Fibroblast of the aortic adventitia (primary cell): Measurements from ENCODE around the gene TEX264. TPM values are rescaled to one million over a fixed set of nuclear protein-coding genes. Genes with fewer than 3 reads are reported as not detected.
A peak's percentile ranks its signal among the peaks of the same experiment; 100 is the strongest.

Experiments
- DNase-seq: peaks from one replicate; pipeline ENCODE4 v3.0.0-alpha.2; 2010; ENCODE audit warnings: low read depth
- H3K4me3 ChIP-seq: 2 replicates; pipeline ENCODE4 v1.5.1; 2011; ENCODE audit warnings: low read depth, mild to moderate bottlenecking, control low read depth, low read length, moderate library complexity
- CTCF ChIP-seq: IDR thresholded peaks from 2 replicates; pipeline ENCODE4 v1.5.1; 2011; ENCODE audit warnings: mild to moderate bottlenecking, low read length, control low read depth, inconsistent platforms; ENCODE audit not compliant: insufficient read depth
- total RNA-seq: library from RNA; depleted of rRNA; stranded (reverse); fragments of >200 nt; gene quantifications from 2 replicates; pipeline ENCODE4 v1.2.3, GENCODE V29; 2012; ENCODE audit warnings: low replicate concordance

The TEX264 gene
- total RNA-seq, 1 donor: 38.7 TPM

DNA sequence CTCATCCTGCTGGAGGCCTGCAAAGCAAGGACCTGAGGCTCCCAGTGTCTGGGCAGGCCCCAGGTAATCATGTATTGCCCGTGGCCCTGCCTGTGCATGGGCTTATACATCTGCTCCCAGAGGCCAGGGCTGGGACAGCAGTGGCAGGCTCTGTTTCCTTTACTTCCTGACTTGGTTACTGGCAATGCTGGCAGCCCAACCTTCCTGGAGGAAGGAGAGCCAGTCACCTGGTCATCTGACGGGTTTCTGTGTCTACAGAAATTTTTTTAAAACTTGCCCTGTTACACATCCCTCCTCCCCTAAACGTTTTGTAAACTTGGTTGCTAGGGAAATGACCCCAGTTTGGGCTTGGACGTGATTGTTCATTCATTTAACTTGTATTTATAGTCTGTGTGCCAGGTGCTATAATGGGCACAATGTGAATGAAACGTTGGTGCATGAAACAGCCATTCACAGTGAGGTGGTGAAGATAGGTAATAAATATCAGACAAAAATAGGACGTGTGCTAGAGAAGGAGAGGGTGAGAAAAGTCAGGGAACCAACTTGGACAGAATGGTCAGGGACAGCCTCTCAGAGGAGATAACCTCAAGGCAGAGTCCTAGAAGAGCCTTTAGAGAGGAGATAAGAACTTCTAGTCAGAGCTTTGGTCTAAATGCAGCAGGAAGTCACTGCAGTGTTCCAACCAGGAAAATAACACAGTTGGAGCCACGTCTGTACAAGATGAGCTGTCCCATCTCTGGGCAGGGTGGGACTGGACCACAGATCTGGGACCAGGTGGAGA is 14.1 kb downstream of the TEX264 start:
- no peak overlapping the region for H3K4me3 ChIP-seq
- DNase-seq: no peak
- TF ChIP-seq CTCF: no peak

GRCh38 chr3:51686056-51686455 is 15.0 kb downstream of the TEX264 start:
- TF ChIP-seq CTCF: no peak
- no peak for DNase-seq

GRCh38 chr3:51686512-51687215 is 15.6 kb downstream of the TEX264 start:
- DNase-seq: peak; percentile 24
- TF ChIP-seq CTCF: no peak

More at GRCh38 chr3:51686056-51686455, 15.0 kb downstream of the TEX264 start:
- no peak overlapping the region for H3K4me3 ChIP-seq

GRCh38 chr3:51687431-51688205 is 16.6 kb downstream of the TEX264 start:
- no peak overlapping the region for H3K4me3 ChIP-seq
- DNase-seq: no peak

More at GRCh38 chr3:51686512-51687215, 15.6 kb downstream of the TEX264 start:
- H3K4me3 ChIP-seq: no peak overlapping the region

GRCh38 chr3:51688206-51688600 is 17.2 kb downstream of the TEX264 start:
- TF ChIP-seq CTCF: no peak
- no peak overlapping the region for H3K4me3 ChIP-seq
- DNase-seq: no peak

More at GRCh38 chr3:51687431-51688205, 16.6 kb downstream of the TEX264 start:
- TF ChIP-seq CTCF: no peak

- DNase-seq: no peak
- no peak overlapping the region for H3K4me3 ChIP-seq
- TF ChIP-seq CTCF: no peak
These were observed 20.0 kb downstream of the TEX264 start for GRCh38 chr3:51691021-51691420.
